Measurements from ENCODE around the gene PDXDC1. TPM values are rescaled to one million over a fixed set of nuclear protein-coding genes. Genes with fewer than 3 reads are reported as not detected.

The PDXDC1 gene
- total RNA-seq, 1 experiment from 2014 or later, result 107 TPM

GRCh38 chr16:15046692-15047376, 72.0 kb downstream of the PDXDC1 start:
- Mint-ChIP-seq H3K9me3 (no peaks in the 10 kb centered on the region), H3K4me3 (no peak overlapping the region), H3K4me1 (no peaks in the 10 kb centered on the region), H3K27ac (0 out of 2 replicates have a peak overlapping the region, but pooled peaks have one; percentile 22), H3K27me3 (ENCODE audit: low read depth) (no peaks in the 10 kb centered on the region), H3K36me3 (peaks cover 28% of the 10 kb centered on the region)
- ChIA-PET CTCF (interaction anchor here (3.2 kb wide), 1 partner anchor 9 kb away, joined by 10 read pairs; the partner anchor contains the start of gene NTAN1), POLR2A (no interaction called here)
- TF ChIP-seq, protein P1, sequence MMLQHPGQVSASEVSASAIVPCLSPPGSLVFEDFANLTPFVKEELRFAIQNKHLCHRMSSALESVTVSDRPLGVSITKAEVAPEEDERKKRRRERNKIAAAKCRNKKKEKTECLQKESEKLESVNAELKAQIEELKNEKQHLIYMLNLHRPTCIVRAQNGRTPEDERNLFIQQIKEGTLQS (CRISPR knock-in tag; conservative IDR thresholded peaks at IDR 0.05), result no peak
- TF ChIP-seq NR3C1 (CRISPR knock-in tag; conservative IDR thresholded peaks at IDR 0.05; ENCODE audit: low read depth) (no peak), CREM (CRISPR knock-in tag; IDR thresholded peaks at IDR 0.05) (no peak), ZNF121 (CRISPR knock-in tag; IDR thresholded peaks at IDR 0.05) (peak; percentile 96), ATF1 (CRISPR knock-in tag; IDR thresholded peaks at IDR 0.05) (no peak)
- no peak for ATAC-seq
- DNase-seq (ENCODE audit: low spot score), result no peak

DNA sequence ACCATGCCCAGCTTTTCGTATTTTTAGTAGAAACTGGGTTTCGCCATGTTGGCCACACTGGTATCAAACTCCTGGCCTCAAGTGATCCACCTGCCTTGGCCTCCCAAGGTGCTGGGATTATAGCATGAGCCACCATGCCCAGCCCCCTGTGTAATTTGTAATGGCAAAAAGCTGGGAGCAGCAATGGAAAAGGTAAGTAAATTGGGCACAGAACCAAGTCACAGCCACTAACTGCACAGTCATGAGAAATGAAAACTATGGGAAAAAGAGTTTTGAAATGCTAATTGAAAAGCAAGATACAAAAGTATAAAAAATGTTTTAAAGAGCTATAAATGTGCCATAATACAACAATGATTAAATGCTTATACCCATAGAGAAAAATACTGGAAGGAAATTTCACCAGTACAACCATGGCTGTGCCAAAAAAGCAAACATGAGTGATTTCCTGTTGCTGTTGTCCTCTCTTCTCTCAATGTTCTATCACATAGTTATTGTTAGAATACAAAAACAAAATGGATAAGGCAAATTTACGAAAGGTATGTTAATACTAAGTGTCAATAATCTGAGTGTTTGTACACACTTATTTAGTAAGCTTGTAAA, 74.9 kb downstream of the PDXDC1 start:
- TF ChIP-seq NFATC4 (CRISPR knock-in tag; IDR thresholded peaks at IDR 0.05) (no peak), MXD4 (CRISPR knock-in tag; IDR thresholded peaks at IDR 0.05; ENCODE audit: borderline replicate concordance) (no peak), ELF4 (CRISPR knock-in tag; IDR thresholded peaks at IDR 0.05; ENCODE audit: low read depth) (no peak), ZNF425 (CRISPR knock-in tag; conservative IDR thresholded peaks at IDR 0.05) (no peak), OVOL2 (CRISPR knock-in tag; IDR thresholded peaks at IDR 0.05; ENCODE audit: borderline replicate concordance) (no peak), SP1 (CRISPR knock-in tag; conservative IDR thresholded peaks at IDR 0.05) (no peak), TEAD1 (CRISPR knock-in tag; IDR thresholded peaks at IDR 0.05) (no peak), ZNF512 (CRISPR knock-in tag; IDR thresholded peaks at IDR 0.05; ENCODE audit: borderline replicate concordance) (no peak), ZNF671 (CRISPR knock-in tag; IDR thresholded peaks at IDR 0.05) (no peak), TP53 (CRISPR knock-in tag; IDR thresholded peaks at IDR 0.05) (no peak), CDX4 (CRISPR knock-in tag; IDR thresholded peaks at IDR 0.05; ENCODE audit: borderline replicate concordance) (no peak), JAZF1 (CRISPR knock-in tag; IDR thresholded peaks at IDR 0.05) (no peak), CTCF (IDR thresholded peaks at IDR 0.05) (no peak)
- TF ChIP-seq, protein P2, sequence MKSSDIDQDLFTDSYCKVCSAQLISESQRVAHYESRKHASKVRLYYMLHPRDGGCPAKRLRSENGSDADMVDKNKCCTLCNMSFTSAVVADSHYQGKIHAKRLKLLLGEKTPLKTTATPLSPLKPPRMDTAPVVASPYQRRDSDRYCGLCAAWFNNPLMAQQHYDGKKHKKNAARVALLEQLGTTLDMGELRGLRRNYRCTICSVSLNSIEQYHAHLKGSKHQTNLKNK (CRISPR knock-in tag; IDR thresholded peaks at IDR 0.05), result no peak
- TF ChIP-seq, protein P3, sequence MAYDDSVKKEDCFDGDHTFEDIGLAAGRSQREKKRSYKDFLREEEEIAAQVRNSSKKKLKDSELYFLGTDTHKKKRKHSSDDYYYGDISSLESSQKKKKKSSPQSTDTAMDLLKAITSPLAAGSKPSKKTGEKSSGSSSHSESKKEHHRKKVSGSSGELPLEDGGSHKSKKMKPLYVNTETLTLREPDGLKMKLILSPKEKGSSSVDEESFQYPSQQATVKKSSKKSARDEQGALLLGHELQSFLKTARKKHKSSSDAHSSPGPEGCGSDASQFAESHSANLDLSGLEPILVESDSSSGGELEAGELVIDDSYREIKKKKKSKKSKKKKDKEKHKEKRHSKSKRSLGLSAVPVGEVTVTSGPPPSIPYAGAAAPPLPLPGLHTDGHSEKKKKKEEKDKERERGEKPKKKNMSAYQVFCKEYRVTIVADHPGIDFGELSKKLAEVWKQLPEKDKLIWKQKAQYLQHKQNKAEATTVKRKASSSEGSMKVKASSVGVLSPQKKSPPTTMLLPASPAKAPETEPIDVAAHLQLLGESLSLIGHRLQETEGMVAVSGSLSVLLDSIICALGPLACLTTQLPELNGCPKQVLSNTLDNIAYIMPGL (CRISPR knock-in tag; IDR thresholded peaks at IDR 0.05), result no peak
- TF ChIP-seq, protein P4, sequence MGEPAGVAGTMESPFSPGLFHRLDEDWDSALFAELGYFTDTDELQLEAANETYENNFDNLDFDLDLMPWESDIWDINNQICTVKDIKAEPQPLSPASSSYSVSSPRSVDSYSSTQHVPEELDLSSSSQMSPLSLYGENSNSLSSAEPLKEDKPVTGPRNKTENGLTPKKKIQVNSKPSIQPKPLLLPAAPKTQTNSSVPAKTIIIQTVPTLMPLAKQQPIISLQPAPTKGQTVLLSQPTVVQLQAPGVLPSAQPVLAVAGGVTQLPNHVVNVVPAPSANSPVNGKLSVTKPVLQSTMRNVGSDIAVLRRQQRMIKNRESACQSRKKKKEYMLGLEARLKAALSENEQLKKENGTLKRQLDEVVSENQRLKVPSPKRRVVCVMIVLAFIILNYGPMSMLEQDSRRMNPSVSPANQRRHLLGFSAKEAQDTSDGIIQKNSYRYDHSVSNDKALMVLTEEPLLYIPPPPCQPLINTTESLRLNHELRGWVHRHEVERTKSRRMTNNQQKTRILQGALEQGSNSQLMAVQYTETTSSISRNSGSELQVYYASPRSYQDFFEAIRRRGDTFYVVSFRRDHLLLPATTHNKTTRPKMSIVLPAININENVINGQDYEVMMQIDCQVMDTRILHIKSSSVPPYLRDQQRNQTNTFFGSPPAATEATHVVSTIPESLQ (CRISPR knock-in tag; IDR thresholded peaks at IDR 0.05), result no peak
- TF ChIP-seq, protein P5, sequence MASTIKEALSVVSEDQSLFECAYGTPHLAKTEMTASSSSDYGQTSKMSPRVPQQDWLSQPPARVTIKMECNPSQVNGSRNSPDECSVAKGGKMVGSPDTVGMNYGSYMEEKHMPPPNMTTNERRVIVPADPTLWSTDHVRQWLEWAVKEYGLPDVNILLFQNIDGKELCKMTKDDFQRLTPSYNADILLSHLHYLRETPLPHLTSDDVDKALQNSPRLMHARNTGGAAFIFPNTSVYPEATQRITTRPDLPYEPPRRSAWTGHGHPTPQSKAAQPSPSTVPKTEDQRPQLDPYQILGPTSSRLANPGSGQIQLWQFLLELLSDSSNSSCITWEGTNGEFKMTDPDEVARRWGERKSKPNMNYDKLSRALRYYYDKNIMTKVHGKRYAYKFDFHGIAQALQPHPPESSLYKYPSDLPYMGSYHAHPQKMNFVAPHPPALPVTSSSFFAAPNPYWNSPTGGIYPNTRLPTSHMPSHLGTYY (CRISPR knock-in tag; IDR thresholded peaks at IDR 0.05), result no peak
- DNase-seq (ENCODE audit: low spot score) (no peak), ATAC-seq (no peak)
- Mint-ChIP-seq H3K36me3 (peaks cover 17% of the 10 kb centered on the region), H3K4me3 (no peak overlapping the region), H3K4me1 (peaks cover 8% of the 10 kb centered on the region; the same call in 1 of the 2 replicates), H3K27me3 (ENCODE audit: low read depth) (no peaks in the 10 kb centered on the region), H3K27ac (no peak overlapping the region), H3K9me3 (no peaks in the 10 kb centered on the region)
- POLR2A ChIA-PET, result no interaction called here
- CTCF ChIA-PET, result no interaction called here
